MM.1S (cell line): Measurements from ENCODE around the gene PCNX1.

Experiments
- DNase-seq: peaks from one replicate; pipeline ENCODE4 v3.0.0-alpha.2; 2015
- H2AFZ ChIP-seq: fragments of 300-600 bp; sonication (generic); 2 replicates; pipeline ENCODE4 v1.6.0; 2016; ENCODE audit warnings: antibody characterized with exemption, low read length
- H3F3A ChIP-seq: fragments of 300-600 bp; sonication (generic); 2 replicates; pipeline ENCODE4 v1.6.1; 2016; ENCODE audit warnings: mild to moderate bottlenecking, antibody characterized with exemption, low read length, moderate library complexity, mixed read lengths; ENCODE audit not compliant: insufficient read depth
- H3K27ac ChIP-seq: fragments of 300-600 bp; sonication (generic); 2 replicates; pipeline ENCODE4 v1.5.1; 2016; ENCODE audit warnings: mild to moderate bottlenecking, low read length
- H3K27me3 ChIP-seq: fragments of 300-600 bp; sonication (generic); replicated peaks from 2 replicates; pipeline ENCODE4 v1.6.0; 2016; ENCODE audit warnings: low read length; ENCODE audit not compliant: insufficient read depth
- H3K36me3 ChIP-seq: fragments of 300-600 bp; sonication (generic); replicated peaks from 2 replicates; pipeline ENCODE4 v1.6.1; 2016; ENCODE audit warnings: mild to moderate bottlenecking, low read length, mixed read lengths; ENCODE audit not compliant: insufficient read depth
- H3K4me1 ChIP-seq: fragments of 300-600 bp; sonication (generic); 2 replicates; pipeline ENCODE4 v1.6.1; 2016; ENCODE audit warnings: low read length, mixed read lengths
- H3K4me2 ChIP-seq: fragments of 300-600 bp; sonication (generic); 2 replicates; pipeline ENCODE4 v1.6.0; 2016; ENCODE audit warnings: low read depth, low read length
- H3K4me3 ChIP-seq: fragments of 300-600 bp; sonication (generic); 2 replicates; pipeline ENCODE4 v1.5.1; 2016; ENCODE audit warnings: low read length, mixed read lengths
- H3K79me2 ChIP-seq: fragments of 300-600 bp; sonication (generic); 2 replicates; pipeline ENCODE4 v1.6.1; 2016; ENCODE audit warnings: mixed run types, low read length, mixed read lengths
- H3K9ac ChIP-seq: fragments of 300-600 bp; sonication (generic); 2 replicates; pipeline ENCODE4 v1.6.1; 2016; ENCODE audit warnings: low read length, mixed read lengths
- H3K9me2 ChIP-seq: fragments of 300-600 bp; sonication (generic); replicated peaks from 2 replicates; pipeline ENCODE4 v1.6.1; 2016; ENCODE audit warnings: mild to moderate bottlenecking, low read length, mixed read lengths; ENCODE audit not compliant: insufficient read depth
- H3K9me3 ChIP-seq: fragments of 300-600 bp; sonication (generic); replicated peaks from 2 replicates; pipeline ENCODE4 v1.6.1; 2016; ENCODE audit warnings: mild to moderate bottlenecking, low read length, mixed read lengths; ENCODE audit not compliant: insufficient read depth
- H4K20me1 ChIP-seq: fragments of 300-600 bp; sonication (generic); 2 replicates; pipeline ENCODE4 v1.6.1; 2016; ENCODE audit warnings: mild to moderate bottlenecking, low read length, moderate library complexity, mixed read lengths; ENCODE audit not compliant: insufficient read depth
- EZH2 ChIP-seq: fragments of 300-600 bp; sonication (generic); optimal IDR thresholded peaks from 2 replicates; pipeline ENCODE3; 2017; ENCODE audit warnings: low read depth, mild to moderate bottlenecking, antibody characterized with exemption, low read length, mixed read lengths
- EZH2phosphoT487 ChIP-seq: fragments of 300-600 bp; sonication (generic); IDR thresholded peaks from 2 replicates; pipeline ENCODE4 v1.6.1; 2018; ENCODE audit warnings: antibody characterized with exemption, low read length
- TF ChIP-seq, protein P1 (sequence below): fragments of 300-600 bp; sonication (generic); IDR thresholded peaks from 2 replicates; pipeline ENCODE4 v1.5.1; 2016; ENCODE audit warnings: antibody characterized with exemption, low read length, mixed read lengths

The PCNX1 gene

GRCh38 chr14:71130491-71131179, 223.4 kb downstream of the PCNX1 start:
- H3K9ac ChIP-seq = no peak overlapping the region
- H3K27me3 ChIP-seq = no peaks in the 10 kb centered on the region
- no peaks in the 10 kb centered on the region for H3K36me3 ChIP-seq
- no peaks in the 10 kb centered on the region for H3K9me2 ChIP-seq
- no peak overlapping the region for H3K4me3 ChIP-seq
- H3K4me1 ChIP-seq = no peaks in the 10 kb centered on the region
- H3K27ac ChIP-seq = no peak overlapping the region
- H3K4me2 ChIP-seq = no peak overlapping the region
- TF ChIP-seq EZH2phosphoT487 = no peak
- TF ChIP-seq, protein P1, sequence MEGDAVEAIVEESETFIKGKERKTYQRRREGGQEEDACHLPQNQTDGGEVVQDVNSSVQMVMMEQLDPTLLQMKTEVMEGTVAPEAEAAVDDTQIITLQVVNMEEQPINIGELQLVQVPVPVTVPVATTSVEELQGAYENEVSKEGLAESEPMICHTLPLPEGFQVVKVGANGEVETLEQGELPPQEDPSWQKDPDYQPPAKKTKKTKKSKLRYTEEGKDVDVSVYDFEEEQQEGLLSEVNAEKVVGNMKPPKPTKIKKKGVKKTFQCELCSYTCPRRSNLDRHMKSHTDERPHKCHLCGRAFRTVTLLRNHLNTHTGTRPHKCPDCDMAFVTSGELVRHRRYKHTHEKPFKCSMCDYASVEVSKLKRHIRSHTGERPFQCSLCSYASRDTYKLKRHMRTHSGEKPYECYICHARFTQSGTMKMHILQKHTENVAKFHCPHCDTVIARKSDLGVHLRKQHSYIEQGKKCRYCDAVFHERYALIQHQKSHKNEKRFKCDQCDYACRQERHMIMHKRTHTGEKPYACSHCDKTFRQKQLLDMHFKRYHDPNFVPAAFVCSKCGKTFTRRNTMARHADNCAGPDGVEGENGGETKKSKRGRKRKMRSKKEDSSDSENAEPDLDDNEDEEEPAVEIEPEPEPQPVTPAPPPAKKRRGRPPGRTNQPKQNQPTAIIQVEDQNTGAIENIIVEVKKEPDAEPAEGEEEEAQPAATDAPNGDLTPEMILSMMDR = no peak
- TF ChIP-seq EZH2 = no peak
- H3K79me2 ChIP-seq = no peaks in the 10 kb centered on the region
- H2AFZ ChIP-seq = no peak overlapping the region
- no peak for DNase-seq
- H3F3A ChIP-seq = no peaks in the 10 kb centered on the region
- H4K20me1 ChIP-seq = no peaks in the 10 kb centered on the region
- H3K9me3 ChIP-seq = no peaks in the 10 kb centered on the region

DNA sequence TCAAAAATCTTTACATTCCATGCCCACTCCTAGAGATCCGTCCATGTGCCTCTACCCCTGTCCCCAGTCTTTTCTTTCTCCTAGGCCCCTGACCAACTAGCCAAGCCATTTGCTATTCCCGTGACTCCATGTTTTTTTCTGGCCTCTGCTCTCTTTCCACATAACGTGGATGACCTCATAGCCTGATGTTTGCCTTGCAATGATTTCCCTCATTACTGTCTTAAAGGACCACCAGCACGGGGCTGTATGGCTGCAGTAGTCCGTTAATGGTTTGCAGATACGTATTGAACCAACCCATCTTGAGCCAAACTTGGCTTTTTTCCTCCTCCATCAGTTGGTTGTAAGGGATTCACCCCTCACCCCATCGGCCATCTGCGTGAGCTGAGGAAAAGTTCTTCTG, 226.0 kb downstream of the PCNX1 start:
- no peak overlapping the region for H3K4me2 ChIP-seq
- H3K27ac ChIP-seq = no peak overlapping the region
- no peaks in the 10 kb centered on the region for H3K36me3 ChIP-seq
- H3K4me1 ChIP-seq = no peaks in the 10 kb centered on the region
- no peak for DNase-seq
- no peak overlapping the region for H3K4me3 ChIP-seq
- no peaks in the 10 kb centered on the region for H3K9me2 ChIP-seq
- H3K27me3 ChIP-seq = no peaks in the 10 kb centered on the region
- H2AFZ ChIP-seq = no peak overlapping the region
- no peaks in the 10 kb centered on the region for H3K79me2 ChIP-seq
- H3K9ac ChIP-seq = no peak overlapping the region
- no peaks in the 10 kb centered on the region for H3K9me3 ChIP-seq
- no peaks in the 10 kb centered on the region for H4K20me1 ChIP-seq
- TF ChIP-seq EZH2 = no peak
- TF ChIP-seq, protein P1 = no peak
- no peak for TF ChIP-seq EZH2phosphoT487
- H3F3A ChIP-seq = no peaks in the 10 kb centered on the region

GRCh38 chr14:71135496-71135895, 228.2 kb downstream of the PCNX1 start:
- H3K4me1 ChIP-seq = no peaks in the 10 kb centered on the region
- no peak overlapping the region for H3K9ac ChIP-seq
- no peaks in the 10 kb centered on the region for H3K36me3 ChIP-seq
- H3K9me3 ChIP-seq = no peaks in the 10 kb centered on the region
- H3K27me3 ChIP-seq = no peaks in the 10 kb centered on the region
- H4K20me1 ChIP-seq = no peaks in the 10 kb centered on the region
- H3K4me3 ChIP-seq = no peak overlapping the region
- H3K4me2 ChIP-seq = no peak overlapping the region
- no peak overlapping the region for H2AFZ ChIP-seq
- H3F3A ChIP-seq = no peaks in the 10 kb centered on the region
- TF ChIP-seq, protein P1 = no peak
- TF ChIP-seq EZH2phosphoT487 = no peak
- TF ChIP-seq EZH2 = no peak
- DNase-seq = no peak
- no peaks in the 10 kb centered on the region for H3K79me2 ChIP-seq
- H3K9me2 ChIP-seq = no peaks in the 10 kb centered on the region
- no peak overlapping the region for H3K27ac ChIP-seq
